K562 (cell line): ENCODE measurements around the gene SLC4A2. TPM values are rescaled to one million over a fixed set of nuclear protein-coding genes. Genes with fewer than 3 reads are reported as not detected.

Experiments
- ATF4 ChIP-seq: fragments of 450-650 bp; formaldehyde crosslinking; IDR thresholded peaks from 2 replicates; pipeline ENCODE4 v1.4.0; 2022; ENCODE audit warnings: mild to moderate bottlenecking, moderate library complexity
- BHLHE40 ChIP-seq: IDR thresholded peaks from 2 replicates; pipeline ENCODE4 v1.6.1; 2011; ENCODE audit warnings: low read length, improper control_type of control experiment
- BRD9 ChIP-seq: fragments of 450-650 bp; IDR thresholded peaks from 2 replicates; pipeline ENCODE4 v1.6.1; 2018; ENCODE audit warnings: low read depth; ENCODE audit not compliant: partially characterized antibody
- CC2D1A ChIP-seq: fragments of 450-650 bp; IDR thresholded peaks from 2 replicates; pipeline ENCODE4 v1.6.1; 2017; ENCODE audit warnings: mild to moderate bottlenecking
- CEBPG ChIP-seq, 3 experiments: fragments of 200-800 bp in 1 of 3; sonication (Bioruptor generic) in 1 of 3; sonication (generic) in 1 of 3; formaldehyde crosslinking in 1 of 3; IDR thresholded peaks in 2 of 3; conservative IDR thresholded peaks in 1 of 3; 2 replicates each; pipeline versions ENCODE4 v1.6.1 to v1.8.0; 2016 to 2022; ENCODE audit warnings: missing compliant biosample characterization in 2 of 3, missing genetic modification characterization in 2 of 3, mild to moderate bottlenecking in 1 of 3, missing genetic modification reagents in 1 of 3
- GATAD2A ChIP-seq: fragments of 450-650 bp; IDR thresholded peaks from 2 replicates; pipeline ENCODE4 v1.6.1; 2017
- HDAC6 ChIP-seq: IDR thresholded peaks from 2 replicates; pipeline ENCODE4 v1.6.1; 2012; ENCODE audit warnings: low read depth, mild to moderate bottlenecking, control low read depth, inconsistent platforms, low read length, moderate library complexity
- HMBOX1 ChIP-seq: sonication (generic); IDR thresholded peaks from 2 replicates; pipeline ENCODE4 v1.6.1; 2016
- KDM5B ChIP-seq: fragments of 200-600 bp; sonication (generic); IDR thresholded peaks from 2 replicates; pipeline ENCODE4 v1.6.1; 2012; ENCODE audit warnings: low read depth, mild to moderate bottlenecking, moderate library complexity, low read length, control low read depth, inconsistent platforms; ENCODE audit not compliant: insufficient replicate concordance
- MAFG ChIP-seq: fragments of 450-650 bp; conservative IDR thresholded peaks from 2 replicates; pipeline ENCODE4 v1.6.1; 2016; ENCODE audit warnings: missing genetic modification characterization, missing compliant biosample characterization
- NCOA1 ChIP-seq: fragments of 450-650 bp; IDR thresholded peaks from 2 replicates; pipeline ENCODE4 v1.6.1; 2016; ENCODE audit warnings: low read depth
- NCOA6 ChIP-seq: fragments of 450-650 bp; IDR thresholded peaks from 2 replicates; pipeline ENCODE4 v1.6.1; 2017; ENCODE audit warnings: mild to moderate bottlenecking
- POLR2AphosphoS2 ChIP-seq: IDR thresholded peaks from 2 replicates; pipeline ENCODE4 v1.6.1; 2012; ENCODE audit warnings: low read length, improper control_type of control experiment
- POLR2B ChIP-seq: fragments of 450-650 bp; IDR thresholded peaks from 2 replicates; pipeline ENCODE4 v1.6.1; 2018; ENCODE audit warnings: low read depth; ENCODE audit not compliant: partially characterized antibody
- RCOR1 ChIP-seq, 2 experiments: IDR thresholded peaks; 2 replicates each; pipeline ENCODE4 v1.6.1; 2012; ENCODE audit warnings: low read depth in 2 of 2, low read length in 2 of 2, borderline replicate concordance in 1 of 2, improper control_type of control experiment in 1 of 2
- SNIP1 ChIP-seq: fragments of 450-650 bp; IDR thresholded peaks from 2 replicates; pipeline ENCODE4 v1.7.1; 2017; ENCODE audit warnings: low read depth, mild to moderate bottlenecking
- ZNF143 ChIP-seq: sonication (generic); formaldehyde crosslinking; IDR thresholded peaks from 2 replicates; pipeline ENCODE4 v1.9.0; 2022; ENCODE audit warnings: mild to moderate bottlenecking, missing genetic modification reagents
- ZNF384 ChIP-seq: IDR thresholded peaks from 2 replicates; pipeline ENCODE4 v1.6.1; 2012; ENCODE audit warnings: low read depth, low read length, improper control_type of control experiment
- polyA plus RNA-seq, 8 experiments: library from polyadenylated mRNA; depleted of rRNA in 4 of 8; stranded (reverse) in 5 of 8; unstranded in 3 of 8; fragments of >200 nt; fragmentation: Nextera tagmentation in 2 of 8; fragmentation: Illumina TruSeq in 1 of 8; extraction: Ambion mirVana in 2 of 8; extraction: Trizol in 1 of 8; gene quantifications; 2 replicates each; pipeline versions ENCODE4 v1.2.1 to v1.2.3, GENCODE V29; 2011 to 2014; ENCODE audit warnings: inconsistent platforms in 1 of 8, missing spikeins in 1 of 8
- total RNA-seq, 7 experiments: library from RNA; depleted of rRNA in 6 of 7; stranded (reverse); fragments of >200 nt in 6 of 7; fragmentation: Illumina TruSeq in 2 of 7; extraction: Trizol in 2 of 7; gene quantifications; 2 replicates each; pipeline versions ENCODE4 v1.2.1 to v1.2.3, GENCODE V29; 2011 to 2021; ENCODE audit warnings: low replicate concordance in 1 of 7
- TF ChIP-seq, protein P1 (sequence below): fragments of 450-650 bp; IDR thresholded peaks from 2 replicates; pipeline ENCODE4 v1.6.1; 2016
- TF ChIP-seq, protein P2 (sequence below): fragments of 450-650 bp; IDR thresholded peaks from 2 replicates; pipeline ENCODE4 v1.6.1; 2017; ENCODE audit warnings: mild to moderate bottlenecking, moderate library complexity
- TF ChIP-seq, protein P3 (sequence below): sonication (generic); formaldehyde crosslinking; IDR thresholded peaks from 2 replicates; pipeline ENCODE4 v1.8.0; 2022; ENCODE audit warnings: mild to moderate bottlenecking, missing genetic modification reagents

The SLC4A2 gene
- total and polyA plus RNA-seq, 9 of the 15 experiments (the other 6 are each of a cell fraction or from before 2014, with no cell fraction given), result 11.4 to 375 (median 130) TPM

- TF ChIP-seq, protein P1, sequence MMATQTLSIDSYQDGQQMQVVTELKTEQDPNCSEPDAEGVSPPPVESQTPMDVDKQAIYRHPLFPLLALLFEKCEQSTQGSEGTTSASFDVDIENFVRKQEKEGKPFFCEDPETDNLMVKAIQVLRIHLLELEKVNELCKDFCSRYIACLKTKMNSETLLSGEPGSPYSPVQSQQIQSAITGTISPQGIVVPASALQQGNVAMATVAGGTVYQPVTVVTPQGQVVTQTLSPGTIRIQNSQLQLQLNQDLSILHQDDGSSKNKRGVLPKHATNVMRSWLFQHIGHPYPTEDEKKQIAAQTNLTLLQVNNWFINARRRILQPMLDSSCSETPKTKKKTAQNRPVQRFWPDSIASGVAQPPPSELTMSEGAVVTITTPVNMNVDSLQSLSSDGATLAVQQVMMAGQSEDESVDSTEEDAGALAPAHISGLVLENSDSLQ, result no peak; the same call in 1 of the 2 replicates
- TF ChIP-seq MAFG (no peak), CC2D1A (no peak; the same call in 1 of the 2 replicates), KDM5B (no peak), ZNF143 (CRISPR knock-in tag) (peak; percentile 44; the same call in 1 of the 2 replicates), GATAD2A (no peak), HDAC6 (no peak), NCOA1 (no peak), NCOA6 (no peak), POLR2AphosphoS2 (no peak), BHLHE40 (0 out of 2 replicates have a peak, but pooled peaks have one; percentile 19), POLR2B (no peak), HMBOX1 (no peak), RCOR1 (IDR thresholded peaks at IDR 0.05; ENCODE audit: borderline replicate concordance in 1 of 2, low read depth in 2 of 2, low read length in 2 of 2) (no peak), SNIP1 (no peak), BRD9 (no peak), ZNF384 (no peak), ATF4 (CRISPR knock-in tag) (no peak), CEBPG (CRISPR knock-in tag; IDR thresholded peaks at IDR 0.05) (no peak), CEBPG (tag; conservative IDR thresholded peaks at IDR 0.05 in 1 of 2, IDR thresholded peaks at IDR 0.05 in 1 of 2) (no peak)
- TF ChIP-seq, protein P2, sequence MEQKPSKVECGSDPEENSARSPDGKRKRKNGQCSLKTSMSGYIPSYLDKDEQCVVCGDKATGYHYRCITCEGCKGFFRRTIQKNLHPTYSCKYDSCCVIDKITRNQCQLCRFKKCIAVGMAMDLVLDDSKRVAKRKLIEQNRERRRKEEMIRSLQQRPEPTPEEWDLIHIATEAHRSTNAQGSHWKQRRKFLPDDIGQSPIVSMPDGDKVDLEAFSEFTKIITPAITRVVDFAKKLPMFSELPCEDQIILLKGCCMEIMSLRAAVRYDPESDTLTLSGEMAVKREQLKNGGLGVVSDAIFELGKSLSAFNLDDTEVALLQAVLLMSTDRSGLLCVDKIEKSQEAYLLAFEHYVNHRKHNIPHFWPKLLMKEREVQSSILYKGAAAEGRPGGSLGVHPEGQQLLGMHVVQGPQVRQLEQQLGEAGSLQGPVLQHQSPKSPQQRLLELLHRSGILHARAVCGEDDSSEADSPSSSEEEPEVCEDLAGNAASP, result no peak
- TF ChIP-seq, protein P3, sequence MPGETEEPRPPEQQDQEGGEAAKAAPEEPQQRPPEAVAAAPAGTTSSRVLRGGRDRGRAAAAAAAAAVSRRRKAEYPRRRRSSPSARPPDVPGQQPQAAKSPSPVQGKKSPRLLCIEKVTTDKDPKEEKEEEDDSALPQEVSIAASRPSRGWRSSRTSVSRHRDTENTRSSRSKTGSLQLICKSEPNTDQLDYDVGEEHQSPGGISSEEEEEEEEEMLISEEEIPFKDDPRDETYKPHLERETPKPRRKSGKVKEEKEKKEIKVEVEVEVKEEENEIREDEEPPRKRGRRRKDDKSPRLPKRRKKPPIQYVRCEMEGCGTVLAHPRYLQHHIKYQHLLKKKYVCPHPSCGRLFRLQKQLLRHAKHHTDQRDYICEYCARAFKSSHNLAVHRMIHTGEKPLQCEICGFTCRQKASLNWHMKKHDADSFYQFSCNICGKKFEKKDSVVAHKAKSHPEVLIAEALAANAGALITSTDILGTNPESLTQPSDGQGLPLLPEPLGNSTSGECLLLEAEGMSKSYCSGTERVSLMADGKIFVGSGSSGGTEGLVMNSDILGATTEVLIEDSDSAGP (CRISPR knock-in tag), result no peak
These were observed 2.5 kb upstream of the SLC4A2 start (continued) for GRCh38 chr7:151056666-151057505.
